HG02970 (cell line): Measurements from ENCODE around the gene XYLT1.

ENCODE experiments used
- ATAC-seq: cut with Tn5 transposase; IDR thresholded peaks from one replicate; pipeline ENCODE4 v1.9.1; 2021; ENCODE audit warnings: mild to moderate bottlenecking, moderate library complexity, moderate number of reproducible peaks; ENCODE audit not compliant: unreplicated experiment, low FRiP score

XYLT1 gene

DNA sequence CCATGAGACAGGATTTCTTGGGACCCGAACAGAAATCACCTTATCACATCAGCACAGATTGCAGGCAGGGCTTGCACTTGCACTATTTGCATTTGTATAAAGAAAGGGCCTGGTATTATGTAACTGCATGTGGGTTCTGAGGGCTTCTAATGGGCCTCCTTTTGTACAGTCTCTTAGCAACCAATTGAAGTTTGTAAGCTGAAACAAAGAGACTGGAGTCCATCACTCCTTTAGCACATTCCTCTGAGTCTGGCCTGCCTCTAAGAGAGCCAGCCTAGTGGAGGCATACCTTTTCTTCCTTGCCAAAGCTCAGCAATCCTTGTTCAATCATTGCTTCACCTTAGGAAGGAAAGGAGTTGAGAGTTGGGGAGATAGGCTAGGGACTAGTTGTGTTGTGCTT lies 387.1 kb downstream of the XYLT1 start:
- no peak for ATAC-seq

DNA sequence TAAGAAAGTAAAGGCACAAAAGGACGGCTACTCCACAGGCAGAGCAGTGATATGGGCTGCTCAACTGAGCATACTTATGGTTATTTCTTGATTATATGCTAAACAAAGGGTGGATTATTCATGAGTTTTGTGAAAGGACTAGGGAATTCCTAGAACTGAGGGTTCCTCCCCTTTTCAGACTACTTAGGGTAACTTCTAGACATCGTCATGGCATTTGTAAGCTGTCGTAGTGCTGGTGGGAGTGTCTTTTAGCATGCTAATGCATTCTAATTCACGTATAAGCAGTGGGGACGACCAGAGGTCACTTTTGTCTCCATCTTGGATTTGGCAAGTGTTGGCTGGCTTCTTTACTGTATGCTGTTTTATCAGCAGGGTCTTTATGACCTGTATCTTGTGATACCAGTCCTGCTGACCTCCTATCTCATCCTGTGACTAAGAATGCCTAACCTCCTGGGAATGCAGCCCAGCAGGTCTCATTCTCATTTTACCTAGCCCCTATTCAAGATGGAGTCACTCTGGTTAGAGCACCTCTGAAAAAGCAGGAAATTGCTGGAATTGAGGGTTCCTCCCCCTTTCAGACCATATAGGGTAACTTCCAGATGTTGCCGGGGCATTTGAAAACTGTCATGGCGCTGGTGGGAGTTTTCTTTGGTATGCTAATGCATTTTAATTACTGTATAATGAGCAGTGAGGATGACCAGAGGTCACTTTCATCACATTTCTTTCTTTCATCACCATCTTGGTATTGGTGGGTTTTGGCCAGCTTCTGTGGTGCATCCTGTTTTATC lies 388.5 kb downstream of the XYLT1 start:
- no peak for ATAC-seq

- no peak for ATAC-seq
Observed at GRCh38 chr16:17080105-17080504, 390.7 kb downstream of the XYLT1 start.

DNA sequence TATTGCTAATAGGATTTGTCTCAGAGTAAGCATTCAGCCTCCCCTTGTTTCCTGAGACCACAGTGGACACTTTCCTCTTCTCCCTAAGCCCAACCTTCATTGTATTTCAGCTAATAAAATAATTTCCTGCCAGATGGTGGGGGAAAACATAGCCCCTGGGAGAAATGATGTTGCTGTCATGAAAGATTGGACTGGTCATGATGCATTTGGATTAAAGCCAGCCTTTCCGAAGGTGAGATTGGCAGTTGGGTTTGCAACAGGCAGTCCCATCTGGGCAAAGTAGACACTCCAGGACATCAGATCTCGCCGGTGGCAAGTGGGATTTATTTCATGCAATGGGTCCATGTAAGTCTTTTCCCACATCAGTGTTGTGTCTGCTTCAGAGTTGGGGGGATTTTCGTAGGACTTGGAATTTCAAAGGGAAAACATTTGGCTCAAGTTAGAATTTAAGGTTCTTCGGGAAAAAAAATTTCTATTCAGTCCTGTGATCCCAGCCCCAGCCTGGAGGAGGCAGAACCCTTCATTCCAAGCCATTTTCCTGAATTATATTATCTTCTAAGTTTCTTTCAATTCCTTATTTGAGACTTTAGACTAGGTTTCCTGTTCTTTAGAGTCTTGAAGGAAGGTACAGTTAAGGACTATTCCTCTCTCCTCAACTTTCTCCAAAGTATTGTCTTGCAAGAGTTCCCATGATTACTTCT lies 391.7 kb downstream of the XYLT1 start:
- ATAC-seq, result no peak

GRCh38 chr16:17076818-17077498 lies 393.8 kb downstream of the XYLT1 start:
- no peak for ATAC-seq

GRCh38 chr16:17076092-17076754 lies 394.5 kb downstream of the XYLT1 start:
- no peak for ATAC-seq

DNA sequence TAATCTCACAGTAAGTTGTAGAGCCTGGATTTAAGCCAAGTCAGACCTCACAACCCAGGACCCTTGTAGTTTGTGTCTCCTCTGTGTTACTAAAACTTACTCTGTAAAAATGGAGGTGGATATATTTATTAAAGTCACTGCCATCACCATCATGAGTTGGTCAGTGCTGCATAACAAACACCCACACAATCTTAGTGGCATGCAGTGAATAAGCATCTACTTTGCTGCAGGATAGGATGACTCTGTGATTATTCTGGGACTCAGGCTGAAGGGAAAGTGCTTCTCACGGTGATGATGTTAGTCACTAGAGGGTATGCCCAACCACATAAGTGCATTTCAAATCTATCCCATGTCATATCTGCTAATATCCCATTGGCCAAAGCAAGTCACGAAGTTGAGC lies 398.7 kb downstream of the XYLT1 start:
- no peak for ATAC-seq

DNA sequence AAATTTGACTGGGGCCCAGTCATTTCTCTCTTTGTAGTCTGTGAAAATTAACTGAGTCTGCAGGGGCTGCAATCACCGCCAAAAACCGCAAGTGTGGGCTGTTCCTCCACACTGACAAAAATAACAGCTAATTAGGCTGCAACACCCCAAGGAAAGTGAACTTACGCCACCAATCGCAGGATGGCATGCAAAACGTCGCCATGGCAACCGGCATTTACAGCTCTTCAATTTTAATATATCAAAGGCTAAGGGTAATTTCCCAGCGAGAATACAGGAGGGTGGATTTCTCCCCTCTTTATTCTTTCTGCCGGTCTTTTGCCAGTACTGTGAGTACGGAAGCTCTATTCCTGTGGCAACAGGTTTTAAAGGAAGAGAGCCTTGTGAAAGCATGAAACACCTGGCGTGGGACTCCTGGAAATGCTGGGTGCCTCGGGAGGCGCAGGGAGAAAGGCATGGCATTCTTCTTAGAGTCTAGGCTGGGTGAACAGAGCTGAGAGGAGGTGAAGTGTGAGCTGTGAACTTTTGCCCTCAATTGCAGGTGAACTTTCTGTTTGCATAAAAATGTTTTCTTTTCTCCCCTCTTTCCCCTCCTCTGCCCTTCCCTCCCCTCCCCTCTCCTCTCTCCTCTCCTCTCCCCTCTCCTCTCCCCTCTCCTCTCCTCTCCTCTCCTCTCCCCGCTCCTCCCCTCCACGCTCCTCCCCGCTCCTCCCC lies 399.7 kb downstream of the XYLT1 start:
- ATAC-seq, result peak; percentile 75

DNA sequence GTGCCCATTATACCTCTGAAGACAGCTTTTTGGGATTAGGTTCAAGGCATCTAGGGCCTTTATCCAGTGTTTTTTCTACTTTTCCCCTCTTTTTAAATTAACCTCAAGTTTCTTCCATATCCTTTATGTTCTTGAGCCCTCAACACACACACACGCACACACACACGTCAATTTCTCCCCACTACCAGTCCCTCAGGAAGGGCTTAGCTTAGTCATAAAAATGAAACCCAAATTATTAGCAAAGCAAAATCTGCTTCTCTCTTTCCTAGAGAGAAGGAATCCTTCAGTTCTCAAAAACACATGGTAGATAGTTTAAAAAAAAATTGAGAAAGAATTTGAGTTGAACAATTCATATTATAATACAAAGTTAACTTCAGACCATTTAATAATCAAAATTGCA lies 401.1 kb downstream of the XYLT1 start:
- ATAC-seq, result no peak

GRCh38 chr16:17068524-17068923 lies 402.2 kb downstream of the XYLT1 start:
- no peak for ATAC-seq

GRCh38 chr16:17067882-17068281 lies 402.9 kb downstream of the XYLT1 start:
- ATAC-seq, result no peak

- ATAC-seq, result no peak
Observed at GRCh38 chr16:17063201-17064139, 407.3 kb downstream of the XYLT1 start.

DNA sequence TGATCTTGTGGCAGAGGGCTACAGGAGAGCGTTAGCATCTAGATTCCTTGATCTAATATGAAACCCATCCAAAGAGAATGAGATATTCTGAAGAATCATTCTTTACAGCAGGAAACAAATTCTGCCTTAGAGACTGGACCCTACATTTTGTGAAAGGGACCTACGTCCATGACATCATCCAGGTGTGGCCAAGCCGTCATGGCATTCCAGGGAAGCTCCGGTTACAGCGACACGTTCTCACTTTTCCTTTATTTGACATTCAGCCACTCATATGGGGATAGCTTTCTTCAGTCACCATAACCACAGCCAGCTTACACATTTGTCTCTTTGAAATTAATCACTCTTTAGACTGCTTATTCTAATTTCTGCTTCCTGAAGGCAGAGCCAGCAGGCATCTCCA lies 408.1 kb downstream of the XYLT1 start:
- no peak for ATAC-seq

DNA sequence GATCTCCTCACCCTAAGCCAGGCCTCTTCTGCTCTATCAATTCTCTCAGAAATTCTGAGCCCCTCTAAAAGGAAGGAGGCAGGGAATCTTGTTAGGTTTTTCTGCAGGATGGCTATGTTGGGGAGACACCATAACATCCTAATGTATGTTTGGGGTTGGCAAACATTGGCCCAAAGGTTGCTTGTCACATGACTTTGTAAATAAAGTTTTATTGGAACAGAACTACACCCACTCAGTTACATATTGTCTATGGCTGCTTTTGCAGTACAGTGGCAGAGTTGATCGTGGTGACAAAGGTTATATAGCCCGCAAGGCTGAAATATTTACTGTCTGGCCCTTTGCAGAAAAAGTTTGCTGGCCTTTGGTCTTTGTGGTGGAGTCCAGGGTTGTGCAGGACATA lies 409.4 kb downstream of the XYLT1 start:
- no peak for ATAC-seq

DNA sequence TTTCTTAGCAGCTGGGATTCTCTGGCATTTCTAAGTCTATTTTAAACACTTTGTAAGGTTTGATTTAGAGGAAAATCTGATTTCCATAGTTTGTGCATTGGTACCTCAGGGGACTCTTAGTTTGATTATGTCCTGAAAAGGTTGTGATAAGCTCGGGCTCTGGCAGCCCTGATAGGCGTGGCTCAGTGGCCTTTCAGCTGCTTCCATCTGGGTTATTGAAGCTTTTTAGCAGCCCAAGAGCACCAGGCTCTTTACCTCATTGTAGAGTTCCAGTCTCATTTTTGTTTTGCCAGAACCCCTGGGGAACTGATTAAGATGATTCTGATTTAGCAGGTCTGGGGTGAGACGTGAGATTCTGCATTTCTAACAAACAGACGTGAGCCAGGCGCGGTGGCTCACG lies 412.3 kb downstream of the XYLT1 start:
- no peak for ATAC-seq

- no peak for ATAC-seq
Observed at GRCh38 chr16:17056666-17057065, 414.1 kb downstream of the XYLT1 start.

DNA sequence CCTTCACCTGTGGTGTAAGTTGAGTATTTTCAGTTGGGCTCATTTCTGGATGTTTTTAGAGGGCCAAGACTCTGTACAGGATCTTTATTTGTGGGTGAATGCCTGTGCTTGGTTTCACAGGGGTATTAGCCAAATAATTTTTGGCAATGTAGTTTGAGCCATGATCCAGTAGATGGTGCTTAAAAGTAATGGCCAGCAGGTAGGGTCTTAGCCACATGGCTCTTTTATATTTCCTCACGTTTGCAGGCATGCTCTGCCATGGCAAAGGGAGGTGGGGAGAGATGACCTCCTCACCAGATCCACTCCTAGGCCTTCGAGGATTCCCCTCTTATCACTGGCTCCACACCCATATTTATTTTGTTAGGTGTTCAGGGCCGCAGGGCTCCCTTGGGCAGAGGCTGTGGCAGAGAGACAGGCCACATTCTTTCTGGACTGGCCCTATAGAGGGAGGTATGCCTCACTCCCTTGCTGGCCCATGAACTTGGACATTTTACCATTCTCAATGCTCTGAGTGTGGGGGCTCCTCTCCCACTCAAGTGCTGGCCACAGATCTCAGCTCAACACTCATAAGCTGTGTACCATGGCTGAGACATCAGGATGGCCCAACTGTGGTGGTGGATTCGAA lies 417.1 kb downstream of the XYLT1 start:
- no peak for ATAC-seq
